ENCODE measurements around the gene BRPF3.

DNA sequence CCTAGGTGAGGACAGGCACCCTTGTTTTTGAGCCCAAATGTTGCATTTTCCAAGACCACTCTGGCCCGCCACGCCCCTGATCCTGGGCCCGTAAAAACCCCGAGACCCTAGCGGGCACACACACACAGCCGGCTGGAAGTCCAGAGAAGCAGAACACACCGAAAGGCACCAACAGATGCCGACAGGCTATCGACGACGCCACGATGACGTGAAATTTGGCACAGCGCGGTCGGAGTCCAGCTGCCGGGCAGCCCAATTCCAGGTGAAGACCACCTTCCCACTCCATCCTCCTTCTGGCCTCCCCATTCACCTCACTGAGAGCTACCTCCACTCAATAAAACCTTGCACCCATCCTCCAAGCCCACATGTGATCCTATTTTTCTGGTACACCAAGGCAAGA is 39.3 kb downstream of the BRPF3 start:
- TF ChIP-seq CTCF (IDR thresholded peaks at IDR 0.05 in 4 of 5, conservative IDR thresholded peaks at IDR 0.05 in 1 of 5) (no peak), POLR2A (IDR thresholded peaks at IDR 0.05) (no peak)

Data from gastrocnemius medialis (tissue), 4 donors.